WTC11 (cell line): ENCODE data around the gene MYBPC1.

Experiments
- CTCF ChIP-seq: fragments of 200-600 bp; IDR thresholded peaks from 2 replicates; pipeline ENCODE4 v1.8.0; 2022; ENCODE audit warnings: antibody characterized with exemption
- MAX ChIP-seq: sonication (generic); formaldehyde crosslinking; IDR thresholded peaks from 2 replicates; pipeline ENCODE4 v1.8.0; 2022; ENCODE audit warnings: mild to moderate bottlenecking, missing genetic modification reagents
- SMAD4 ChIP-seq: sonication (generic); formaldehyde crosslinking; IDR thresholded peaks from 2 replicates; pipeline ENCODE4 v1.8.0; 2022; ENCODE audit warnings: mild to moderate bottlenecking, missing genetic modification reagents

GRCh38 chr12:101719566-101719965 is 124.8 kb downstream of the MYBPC1 start:
- TF ChIP-seq SMAD4 (CRISPR knock-in tag) (no peak), CTCF (no peak), MAX (CRISPR knock-in tag) (no peak)
